ENCODE measurements around the gene CDKN1A. TPM values are rescaled to one million over a fixed set of nuclear protein-coding genes. Genes with fewer than 3 reads are reported as not detected.

CDKN1A gene
- total and polyA plus RNA-seq, 9 of the 15 experiments (the other 6 are each of a cell fraction or from before 2014, with no cell fraction given), result 0.25 to 8.1 (median 5.1) TPM

DNA sequence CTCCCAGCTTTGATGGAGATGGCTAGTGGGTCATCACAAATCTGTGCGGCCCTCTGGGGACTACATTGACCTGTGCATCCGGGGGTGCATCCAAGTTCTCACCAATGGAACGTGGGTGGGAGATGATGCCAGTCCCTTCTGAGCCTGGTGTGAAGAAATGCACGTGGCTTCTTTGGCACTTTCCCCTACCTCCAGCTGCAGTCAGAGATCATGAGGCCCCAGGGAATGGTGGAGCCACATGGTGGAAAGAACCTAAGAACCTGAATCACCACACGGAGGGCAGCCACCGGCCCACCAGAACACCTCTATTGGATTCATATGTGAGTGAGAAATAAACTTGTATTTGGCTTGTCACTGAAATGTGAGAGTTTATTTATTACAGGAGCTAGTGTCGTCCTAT lies 9.9 kb upstream of the CDKN1A start:
- no peak overlapping the region for H2AFZ ChIP-seq (ENCODE audit: low read depth, low read length)
- FAIRE-seq (no peak), DNase-seq (ENCODE audit: extremely low read depth in 1 of 4, low spot score in 3 of 4) (no peak), ATAC-seq (no peak)
- no peak overlapping the region for H3K4me3 ChIP-seq
- intact Hi-C loops (cut with micrococcal nuclease) (no loop called here), in situ Hi-C loops (cut with MboI) (no loop called here)
- H3K9ac ChIP-seq (ENCODE audit: insufficient read depth in 1 of 2, low read depth in 2 of 2, low read length in 2 of 2), result no peak overlapping the region
- no peaks in the 10 kb centered on the region for H4K20me1 ChIP-seq (replicated peaks; ENCODE audit: control insufficient read depth, insufficient read depth, low read length)
- no peak overlapping the region for H3K4me2 ChIP-seq (ENCODE audit: insufficient read depth, low read length)
- H3K79me2 ChIP-seq (ENCODE audit: control insufficient read depth, insufficient read depth, low read length), result no peaks in the 10 kb centered on the region
- CTCF ChIA-PET (ENCODE audit: low intra/inter-chr PET ratio), result no interaction called here
- no peaks in the 10 kb centered on the region for H3K36me3 ChIP-seq (ENCODE audit: control insufficient read depth, insufficient read depth, low read length)
- H3K4me1 ChIP-seq (replicated peaks in 1 of 2; ENCODE audit: control insufficient read depth in 2 of 2, insufficient read depth in 2 of 2, low read length in 2 of 2), result peaks cover 4 to 12% of the 10 kb centered on the region in 2 experiments; a peak in 4 of 5 replicates
- 7% methylated on average over 7 of the region's 7 CpGs for WGBS (ENCODE audit: insufficient coverage, low coverage, missing lambda C conversion rate)
- no peak overlapping the region for H3K27ac ChIP-seq (ENCODE audit: extremely low read depth, low read depth, low read length)
- no peaks in the 10 kb centered on the region for H3K9me3 ChIP-seq (replicated peaks; ENCODE audit: control insufficient read depth, insufficient read depth, low read depth, low read length)
- POLR2A ChIA-PET, result interaction anchor here (0.5 to 2.0 kb wide), 7 partner anchors 10 to 194 kb away, joined by 3 to 5 read pairs (median 3); partner anchors contain the start of gene CDKN1A
- peaks cover 9 to 28% of the 10 kb centered on the region in 2 experiments; a peak in 4 of 5 replicates for H3K27me3 ChIP-seq (ENCODE audit: control insufficient read depth in 2 of 2, insufficient read depth in 2 of 2, low read length in 2 of 2)
- BruUV-seq (replicated peaks), result no TSS peak
- no peaks in the 10 kb centered on the region for H3K9me1 ChIP-seq (ENCODE audit: control insufficient read depth, insufficient read depth, low read length)
- TF ChIP-seq, protein P1, sequence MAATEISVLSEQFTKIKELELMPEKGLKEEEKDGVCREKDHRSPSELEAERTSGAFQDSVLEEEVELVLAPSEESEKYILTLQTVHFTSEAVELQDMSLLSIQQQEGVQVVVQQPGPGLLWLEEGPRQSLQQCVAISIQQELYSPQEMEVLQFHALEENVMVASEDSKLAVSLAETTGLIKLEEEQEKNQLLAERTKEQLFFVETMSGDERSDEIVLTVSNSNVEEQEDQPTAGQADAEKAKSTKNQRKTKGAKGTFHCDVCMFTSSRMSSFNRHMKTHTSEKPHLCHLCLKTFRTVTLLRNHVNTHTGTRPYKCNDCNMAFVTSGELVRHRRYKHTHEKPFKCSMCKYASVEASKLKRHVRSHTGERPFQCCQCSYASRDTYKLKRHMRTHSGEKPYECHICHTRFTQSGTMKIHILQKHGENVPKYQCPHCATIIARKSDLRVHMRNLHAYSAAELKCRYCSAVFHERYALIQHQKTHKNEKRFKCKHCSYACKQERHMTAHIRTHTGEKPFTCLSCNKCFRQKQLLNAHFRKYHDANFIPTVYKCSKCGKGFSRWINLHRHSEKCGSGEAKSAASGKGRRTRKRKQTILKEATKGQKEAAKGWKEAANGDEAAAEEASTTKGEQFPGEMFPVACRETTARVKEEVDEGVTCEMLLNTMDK (IDR thresholded peaks at IDR 0.05; ENCODE audit: borderline replicate concordance, insufficient read depth, low read depth, low read length, poor library complexity, severe bottlenecking), result no peak
- TF ChIP-seq, protein P2, sequence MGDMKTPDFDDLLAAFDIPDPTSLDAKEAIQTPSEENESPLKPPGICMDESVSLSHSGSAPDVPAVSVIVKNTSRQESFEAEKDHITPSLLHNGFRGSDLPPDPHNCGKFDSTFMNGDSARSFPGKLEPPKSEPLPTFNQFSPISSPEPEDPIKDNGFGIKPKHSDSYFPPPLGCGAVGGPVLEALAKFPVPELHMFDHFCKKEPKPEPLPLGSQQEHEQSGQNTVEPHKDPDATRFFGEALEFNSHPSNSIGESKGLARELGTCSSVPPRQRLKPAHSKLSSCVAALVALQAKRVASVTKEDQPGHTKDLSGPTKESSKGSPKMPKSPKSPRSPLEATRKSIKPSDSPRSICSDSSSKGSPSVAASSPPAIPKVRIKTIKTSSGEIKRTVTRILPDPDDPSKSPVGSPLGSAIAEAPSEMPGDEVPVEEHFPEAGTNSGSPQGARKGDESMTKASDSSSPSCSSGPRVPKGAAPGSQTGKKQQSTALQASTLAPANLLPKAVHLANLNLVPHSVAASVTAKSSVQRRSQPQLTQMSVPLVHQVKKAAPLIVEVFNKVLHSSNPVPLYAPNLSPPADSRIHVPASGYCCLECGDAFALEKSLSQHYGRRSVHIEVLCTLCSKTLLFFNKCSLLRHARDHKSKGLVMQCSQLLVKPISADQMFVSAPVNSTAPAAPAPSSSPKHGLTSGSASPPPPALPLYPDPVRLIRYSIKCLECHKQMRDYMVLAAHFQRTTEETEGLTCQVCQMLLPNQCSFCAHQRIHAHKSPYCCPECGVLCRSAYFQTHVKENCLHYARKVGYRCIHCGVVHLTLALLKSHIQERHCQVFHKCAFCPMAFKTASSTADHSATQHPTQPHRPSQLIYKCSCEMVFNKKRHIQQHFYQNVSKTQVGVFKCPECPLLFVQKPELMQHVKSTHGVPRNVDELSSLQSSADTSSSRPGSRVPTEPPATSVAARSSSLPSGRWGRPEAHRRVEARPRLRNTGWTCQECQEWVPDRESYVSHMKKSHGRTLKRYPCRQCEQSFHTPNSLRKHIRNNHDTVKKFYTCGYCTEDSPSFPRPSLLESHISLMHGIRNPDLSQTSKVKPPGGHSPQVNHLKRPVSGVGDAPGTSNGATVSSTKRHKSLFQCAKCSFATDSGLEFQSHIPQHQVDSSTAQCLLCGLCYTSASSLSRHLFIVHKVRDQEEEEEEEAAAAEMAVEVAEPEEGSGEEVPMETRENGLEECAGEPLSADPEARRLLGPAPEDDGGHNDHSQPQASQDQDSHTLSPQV (IDR thresholded peaks at IDR 0.05), result no peak
- TF ChIP-seq KLF6 (CRISPR knock-in tag; IDR thresholded peaks at IDR 0.05; ENCODE audit: borderline replicate concordance) (no peak), BRD9 (IDR thresholded peaks at IDR 0.05; ENCODE audit: low read depth, partially characterized antibody) (no peak), ZNF3 (CRISPR knock-in tag; IDR thresholded peaks at IDR 0.05) (no peak), HNRNPL (IDR thresholded peaks at IDR 0.05; ENCODE audit: low read depth, low read length) (no peak), HDAC2 (IDR thresholded peaks at IDR 0.05) (no peak), SMAD4 (CRISPR knock-in tag; conservative IDR thresholded peaks at IDR 0.05) (no peak), TEAD1 (CRISPR knock-in tag; IDR thresholded peaks at IDR 0.05) (no peak), TBL1XR1 (IDR thresholded peaks at IDR 0.05; ENCODE audit: low read length in 2 of 2) (no peak), RFX5 (IDR thresholded peaks at IDR 0.05; ENCODE audit: low read depth, low read length) (no peak), ZNF764 (CRISPR knock-in tag; IDR thresholded peaks at IDR 0.05; ENCODE audit: low read depth) (no peak), PHF8 (IDR thresholded peaks at IDR 0.05; ENCODE audit: borderline replicate concordance, low read length) (no peak), KDM4B (IDR thresholded peaks at IDR 0.05; ENCODE audit: borderline replicate concordance in 2 of 2, low read depth in 1 of 2) (no peak), ZNF282 (CRISPR knock-in tag; IDR thresholded peaks at IDR 0.05) (no peak)
- TF ChIP-seq, protein P3, sequence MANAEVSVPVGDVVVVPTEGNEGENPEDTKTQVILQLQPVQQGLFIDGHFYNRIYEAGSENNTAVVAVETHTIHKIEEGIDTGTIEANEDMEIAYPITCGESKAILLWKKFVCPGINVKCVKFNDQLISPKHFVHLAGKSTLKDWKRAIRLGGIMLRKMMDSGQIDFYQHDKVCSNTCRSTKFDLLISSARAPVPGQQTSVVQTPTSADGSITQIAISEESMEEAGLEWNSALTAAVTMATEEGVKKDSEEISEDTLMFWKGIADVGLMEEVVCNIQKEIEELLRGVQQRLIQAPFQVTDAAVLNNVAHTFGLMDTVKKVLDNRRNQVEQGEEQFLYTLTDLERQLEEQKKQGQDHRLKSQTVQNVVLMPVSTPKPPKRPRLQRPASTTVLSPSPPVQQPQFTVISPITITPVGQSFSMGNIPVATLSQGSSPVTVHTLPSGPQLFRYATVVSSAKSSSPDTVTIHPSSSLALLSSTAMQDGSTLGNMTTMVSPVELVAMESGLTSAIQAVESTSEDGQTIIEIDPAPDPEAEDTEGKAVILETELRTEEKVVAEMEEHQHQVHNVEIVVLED (CRISPR knock-in tag; IDR thresholded peaks at IDR 0.05), result no peak

Data from K562 (cell line).